ENCODE data around the gene ATXN2. TPM values are rescaled to one million over a fixed set of nuclear protein-coding genes. Genes with fewer than 3 reads are reported as not detected.

Gene ATXN2
- total and polyA plus RNA-seq, 2 of the 4 experiments (the other 2 are of a cell fraction) = 12.4 to 66.5 TPM

- H3K27me3 ChIP-seq (ENCODE audit: control insufficient read depth, insufficient read depth, low read length) = no peaks in the 10 kb centered on the region
- peak overlapping the region; percentile 46; the same call in 1 of the 2 replicates for H2AK5ac ChIP-seq (ENCODE audit: low read depth, low read length)
- H3K4ac ChIP-seq (ENCODE audit: low read depth, low read length) = peak overlapping the region; percentile 46
- no peak overlapping the region; the same call in 1 of the 2 replicates for H4K91ac ChIP-seq (ENCODE audit: insufficient read depth, low read depth, low read length)
- no peak overlapping the region for H2BK15ac ChIP-seq (ENCODE audit: low read depth, low read length)
- H3K9me1 ChIP-seq (ENCODE audit: insufficient read depth, low read length) = peaks cover 32% of the 10 kb centered on the region
- H2BK20ac ChIP-seq (ENCODE audit: low read depth, low read length) = peak overlapping the region; percentile 21; the same call in 1 of the 2 replicates
- ATAC-seq (ENCODE audit: low read depth) = no peak
- H3K27ac ChIP-seq (ENCODE audit: insufficient read depth, low read length) = peak overlapping the region; percentile 31
- no peaks in the 10 kb centered on the region for H3K9me3 ChIP-seq (ENCODE audit: control insufficient read depth, insufficient read depth, low read length)
- H3K79me1 ChIP-seq (ENCODE audit: low read depth in 1 of 2, low read length in 2 of 2) = peaks cover 21 to 84% of the 10 kb centered on the region in 2 experiments; a peak in 3 of 4 replicates
- peak overlapping the region; percentile 15 for H2BK5ac ChIP-seq (ENCODE audit: low read depth, low read length, poor library complexity, severe bottlenecking)
- peak overlapping the region; percentile 84 for H2AK9ac ChIP-seq (replicated peaks; ENCODE audit: low read depth, low read length, poor library complexity)
- POLR2A ChIA-PET (ENCODE audit: unreplicated experiment) = no interaction called here
- H3K18ac ChIP-seq (ENCODE audit: low read depth, low read length) = no peak overlapping the region
- peak overlapping the region in 1 of 2 experiments; percentile 19; a peak in 1 of 4 replicates for H4K8ac ChIP-seq (ENCODE audit: low read depth in 2 of 2, low read length in 2 of 2)
- peaks cover 59% of the 10 kb centered on the region for H4K20me1 ChIP-seq (ENCODE audit: insufficient read depth, low read length)
- no peak overlapping the region; the same call in 1 of the 2 replicates for H3K23ac ChIP-seq (ENCODE audit: low read depth, low read length)
- no peak overlapping the region for H2AFZ ChIP-seq (replicated peaks; ENCODE audit: low read length, poor library complexity)
- no peak overlapping the region for H3K4me3 ChIP-seq (ENCODE audit: insufficient read depth, low read depth, low read length)
- intact Hi-C loops (cut with micrococcal nuclease) (no loop called here), dilution Hi-C loops (cut with HindIII; ENCODE audit: low sequenced_read_pairs, unreplicated experiment) (no loop called here), in situ Hi-C loops (cut with MboI; ENCODE audit: low sequenced_read_pairs) (no loop called here)
- WGBS, 2 experiments (ENCODE audit: extremely low coverage in 2 of 2, insufficient read length in 1 of 2) = 59% methylated on average over 5 of the region's 15 CpGs; no CpG with 5 or more reads in 1 of the 2 experiments
- no peak for DNase-seq
- H3K56ac ChIP-seq (ENCODE audit: extremely low read depth, insufficient read depth, low read length) = no peak overlapping the region
- H3K4me1 ChIP-seq (ENCODE audit: control insufficient read depth, insufficient read depth, low read length) = peaks cover 41% of the 10 kb centered on the region
- CTCF ChIA-PET = interaction anchor here (0.6 to 4.1 kb wide), 3 partner anchors 15 to 689 kb away, joined by 3 to 21 read pairs (median 8); no protein-coding TSS in a partner anchor
- BruUV-seq (replicated peaks) = no TSS peak
- TF ChIP-seq ELK1 (IDR thresholded peaks at IDR 0.05; ENCODE audit: borderline replicate concordance, low read depth, low read length) = no peak
- peak overlapping the region; percentile 28; the same call in 1 of the 2 replicates for H4K5ac ChIP-seq (ENCODE audit: low read depth, low read length)
- no peak overlapping the region for H3K9ac ChIP-seq (ENCODE audit: low read depth, low read length)
- H3K4me2 ChIP-seq (ENCODE audit: low read depth, low read length) = no peak overlapping the region
- H3K14ac ChIP-seq (replicated peaks; ENCODE audit: low read depth, low read length) = 0 out of 2 replicates have a peak overlapping the region, but pooled peaks have one; percentile 46
- 0 out of 2 replicates have a peak overlapping the region, but pooled peaks have one; percentile 18 for H2BK120ac ChIP-seq (ENCODE audit: low read depth, low read length)
- H3K36me3 ChIP-seq (ENCODE audit: control insufficient read depth, insufficient read depth, low read length) = no peaks in the 10 kb centered on the region; the same call in 1 of the 2 replicates
These were observed 186.9 kb downstream of the ATXN2 start for GRCh38 chr12:111412007-111412829.
